Gastroesophageal sphincter (tissue), 3 donors: ENCODE data around the gene PLCG2.

Experiments
- CTCF ChIP-seq, 4 experiments: fragments of 200-600 bp in 2 of 4; fragments of 450-650 bp in 2 of 4; sonication (generic) in 1 of 4; IDR thresholded peaks; one replicate each; pipeline ENCODE4 v1.5.1; 2017 to 2019; ENCODE audit warnings: antibody characterized with exemption in 4 of 4, mild to moderate bottlenecking in 2 of 4, moderate library complexity in 2 of 4
- POLR2A ChIP-seq, 2 donors: fragments of 450-650 bp; IDR thresholded peaks; one replicate each; pipeline ENCODE4 v1.6.1; 2017; ENCODE audit warnings: antibody characterized with exemption in 2 of 2, mild to moderate bottlenecking in 2 of 2, moderate library complexity in 1 of 2

- no peak for TF ChIP-seq POLR2A (IDR thresholded peaks at IDR 0.05)
- TF ChIP-seq CTCF (IDR thresholded peaks at IDR 0.05), result no peak
Measured at GRCh38 chr16:81910366-81910885, 131.3 kb downstream of the PLCG2 start.
